Natural killer cell (primary cell): ENCODE data around the gene TECPR1. TPM values are rescaled to one million over a fixed set of nuclear protein-coding genes. Genes with fewer than 3 reads are reported as not detected.

ENCODE experiments used
- ATAC-seq, 3 donors: fragments of 150-1000 bp in 2 of 3; fragments of 200-7000 bp in 1 of 3; cut with Tn5 transposase; 1 replicate in 1 of 3; 2 replicates in 2 of 3; pipeline ENCODE4 v1.10.0; 2021; ENCODE audit warnings: mild to moderate bottlenecking in 2 of 3, moderate library complexity in 2 of 3
- DNase-seq, 2 donors: peaks; one replicate each; pipeline versions ENCODE4 v3.0.0 to v3.0.0-alpha.2; 2013 to 2021; ENCODE audit warnings: mixed read lengths in 1 of 2
- H3K27ac ChIP-seq: one replicate; pipeline ENCODE4 v1.5.1; 2013; ENCODE audit warnings: mild to moderate bottlenecking, low read length
- H3K27me3 ChIP-seq: one replicate; pipeline ENCODE4 v1.6.1; 2013; ENCODE audit warnings: low read length; ENCODE audit not compliant: control insufficient read depth, insufficient read depth
- H3K36me3 ChIP-seq: one replicate; pipeline ENCODE4 v1.6.1; 2013; ENCODE audit warnings: low read length; ENCODE audit not compliant: control insufficient read depth, insufficient read depth
- H3K4me1 ChIP-seq: one replicate; pipeline ENCODE4 v1.6.1; 2013; ENCODE audit warnings: low read length; ENCODE audit not compliant: control insufficient read depth, insufficient read depth
- H3K4me3 ChIP-seq: one replicate; pipeline ENCODE4 v1.5.1; 2013; ENCODE audit warnings: low read length
- H3K9me3 ChIP-seq: one replicate; pipeline ENCODE4 v1.6.1; 2013; ENCODE audit warnings: low read length; ENCODE audit not compliant: control insufficient read depth, insufficient read depth
- H3K27ac Mint-ChIP-seq, 2 donors: one replicate each; pipeline ENCODE4 v1.8.0; 2022; ENCODE audit warnings: mild to moderate bottlenecking in 2 of 2, mixed read lengths in 2 of 2, moderate library complexity in 1 of 2
- H3K27me3 Mint-ChIP-seq, 2 donors: one replicate each; pipeline ENCODE4 v1.8.0; 2022; ENCODE audit warnings: low read depth in 2 of 2, mixed read lengths in 2 of 2
- H3K36me3 Mint-ChIP-seq: one replicate; pipeline ENCODE4 v1.8.0; 2022; ENCODE audit warnings: mixed read lengths
- H3K4me1 Mint-ChIP-seq, 2 donors: one replicate each; pipeline ENCODE4 v1.8.0; 2022; ENCODE audit warnings: mixed read lengths in 2 of 2
- H3K4me3 Mint-ChIP-seq: one replicate; pipeline ENCODE4 v1.8.0; 2022; ENCODE audit warnings: mild to moderate bottlenecking, moderate library complexity, mixed read lengths
- H3K9me3 Mint-ChIP-seq, 2 donors: one replicate each; pipeline ENCODE4 v1.8.0; 2022; ENCODE audit warnings: mixed read lengths in 2 of 2
- WGBS: methylation state at CpG from one replicate; pipeline ENCODE4 v1.1.7; 2013; ENCODE audit warnings: missing lambda C conversion rate; ENCODE audit not compliant: insufficient coverage; 5-methylcytosine and 5-hydroxymethylcytosine counted together
- intact Hi-C: fragments of 100-400 bp; cut with micrococcal nuclease; formaldehyde crosslinking; loops from one replicate; pipeline ENCODE4 v1.14.2; 2022
- total RNA-seq, 4 donors: library from RNA; stranded (reverse); fragments of 120-200 nt in 1 of 4; gene quantifications; one replicate each; pipeline versions ENCODE4 v1.2.3 to v1.2.4, GENCODE V29; 2013 to 2022
- TF ChIP-seq, protein P1 (sequence below): fragments of 200-600 bp; IDR thresholded peaks from one replicate; pipeline ENCODE4 v1.8.0; 2022; ENCODE audit warnings: antibody characterized with exemption

Gene TECPR1
- total RNA-seq, 3 donors from 2014 or later (not counting 1 experiment from before 2014, with no cell fraction given): 68.8 to 76.7 (median 70.3) TPM

DNA sequence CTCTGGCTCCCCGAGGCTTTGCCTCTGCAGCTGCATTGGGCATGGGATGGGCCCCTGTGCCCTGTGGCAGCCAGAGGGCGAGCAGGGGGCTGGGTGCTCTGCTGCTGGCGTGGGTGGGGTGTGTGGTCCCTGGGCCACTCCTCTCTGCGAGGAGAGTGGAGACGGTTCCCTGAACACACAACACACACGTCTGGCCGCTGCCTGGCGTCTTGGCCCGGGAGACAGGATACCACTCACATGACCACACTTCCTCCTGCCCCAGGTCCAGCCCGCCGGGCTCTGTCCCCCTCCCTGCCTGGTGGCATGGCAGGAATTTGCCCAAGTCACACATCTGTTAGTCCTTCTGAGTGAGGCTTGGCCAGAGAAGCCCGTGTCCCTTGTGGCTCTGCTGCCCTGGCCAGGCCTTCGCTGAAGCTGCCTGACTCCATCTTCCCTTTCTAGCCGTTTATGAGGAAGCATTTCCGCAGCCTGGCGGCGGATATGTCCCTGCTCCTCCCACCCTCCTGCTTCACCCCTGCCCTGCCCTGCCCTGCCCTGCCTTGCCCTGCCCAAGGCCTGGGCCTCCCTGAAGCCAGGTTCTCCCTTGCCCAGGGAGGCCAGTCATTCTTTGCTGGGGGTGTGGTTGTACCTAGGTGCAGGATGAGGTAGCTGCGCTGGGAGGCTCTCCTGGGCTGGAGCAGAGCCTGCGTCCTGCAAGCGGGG, 32.5 kb upstream of the TECPR1 start:
- H3K4me1 ChIP-seq: peaks cover 64% of the 10 kb centered on the region
- no peaks in the 10 kb centered on the region for H3K9me3 ChIP-seq
- H3K36me3 Mint-ChIP-seq: no peaks in the 10 kb centered on the region
- no peak overlapping the region for H3K4me3 ChIP-seq
- no peaks in the 10 kb centered on the region for H3K27me3 Mint-ChIP-seq
- peaks cover 22 to 38% of the 10 kb centered on the region in 2 donors for H3K4me1 Mint-ChIP-seq
- H3K9me3 Mint-ChIP-seq: no peaks in the 10 kb centered on the region
- peak overlapping the region; percentile 43 to 87 for H3K27ac Mint-ChIP-seq
- TF ChIP-seq, protein P1, sequence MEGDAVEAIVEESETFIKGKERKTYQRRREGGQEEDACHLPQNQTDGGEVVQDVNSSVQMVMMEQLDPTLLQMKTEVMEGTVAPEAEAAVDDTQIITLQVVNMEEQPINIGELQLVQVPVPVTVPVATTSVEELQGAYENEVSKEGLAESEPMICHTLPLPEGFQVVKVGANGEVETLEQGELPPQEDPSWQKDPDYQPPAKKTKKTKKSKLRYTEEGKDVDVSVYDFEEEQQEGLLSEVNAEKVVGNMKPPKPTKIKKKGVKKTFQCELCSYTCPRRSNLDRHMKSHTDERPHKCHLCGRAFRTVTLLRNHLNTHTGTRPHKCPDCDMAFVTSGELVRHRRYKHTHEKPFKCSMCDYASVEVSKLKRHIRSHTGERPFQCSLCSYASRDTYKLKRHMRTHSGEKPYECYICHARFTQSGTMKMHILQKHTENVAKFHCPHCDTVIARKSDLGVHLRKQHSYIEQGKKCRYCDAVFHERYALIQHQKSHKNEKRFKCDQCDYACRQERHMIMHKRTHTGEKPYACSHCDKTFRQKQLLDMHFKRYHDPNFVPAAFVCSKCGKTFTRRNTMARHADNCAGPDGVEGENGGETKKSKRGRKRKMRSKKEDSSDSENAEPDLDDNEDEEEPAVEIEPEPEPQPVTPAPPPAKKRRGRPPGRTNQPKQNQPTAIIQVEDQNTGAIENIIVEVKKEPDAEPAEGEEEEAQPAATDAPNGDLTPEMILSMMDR: no peak
- whole genome bisulfite sequencing: 56% methylated on average over 20 of the region's 20 CpGs
- intact Hi-C loops: no loop called here
- H3K4me3 Mint-ChIP-seq: peak overlapping the region; percentile 56
- H3K27me3 ChIP-seq: no peaks in the 10 kb centered on the region
- no peaks in the 10 kb centered on the region for H3K36me3 ChIP-seq
- no peak for ATAC-seq
- no peak for DNase-seq
- H3K27ac ChIP-seq: no peak overlapping the region

GRCh38 chr7:98283887-98284222, 31.8 kb upstream of the TECPR1 start:
- Histone ChIP-seq H3K27me3 (no peaks in the 10 kb centered on the region), H3K27ac (peak overlapping the region; percentile 21), H3K4me3 (no peak overlapping the region), H3K36me3 (no peaks in the 10 kb centered on the region), H3K4me1 (peaks cover 64% of the 10 kb centered on the region), H3K9me3 (no peaks in the 10 kb centered on the region)
- Mint-ChIP-seq H3K27me3 (no peaks in the 10 kb centered on the region), H3K27ac (peak overlapping the region; percentile 43 to 87), H3K9me3 (no peaks in the 10 kb centered on the region), H3K36me3 (no peaks in the 10 kb centered on the region), H3K4me3 (peak overlapping the region; percentile 56), H3K4me1 (peaks cover 22 to 38% of the 10 kb centered on the region in 2 donors)
- ATAC-seq (no peak), DNase-seq (no peak)
- TF ChIP-seq, protein P1: no peak
- WGBS: 83% methylated on average over 8 of the region's 8 CpGs
- intact Hi-C loops: no loop called here

DNA sequence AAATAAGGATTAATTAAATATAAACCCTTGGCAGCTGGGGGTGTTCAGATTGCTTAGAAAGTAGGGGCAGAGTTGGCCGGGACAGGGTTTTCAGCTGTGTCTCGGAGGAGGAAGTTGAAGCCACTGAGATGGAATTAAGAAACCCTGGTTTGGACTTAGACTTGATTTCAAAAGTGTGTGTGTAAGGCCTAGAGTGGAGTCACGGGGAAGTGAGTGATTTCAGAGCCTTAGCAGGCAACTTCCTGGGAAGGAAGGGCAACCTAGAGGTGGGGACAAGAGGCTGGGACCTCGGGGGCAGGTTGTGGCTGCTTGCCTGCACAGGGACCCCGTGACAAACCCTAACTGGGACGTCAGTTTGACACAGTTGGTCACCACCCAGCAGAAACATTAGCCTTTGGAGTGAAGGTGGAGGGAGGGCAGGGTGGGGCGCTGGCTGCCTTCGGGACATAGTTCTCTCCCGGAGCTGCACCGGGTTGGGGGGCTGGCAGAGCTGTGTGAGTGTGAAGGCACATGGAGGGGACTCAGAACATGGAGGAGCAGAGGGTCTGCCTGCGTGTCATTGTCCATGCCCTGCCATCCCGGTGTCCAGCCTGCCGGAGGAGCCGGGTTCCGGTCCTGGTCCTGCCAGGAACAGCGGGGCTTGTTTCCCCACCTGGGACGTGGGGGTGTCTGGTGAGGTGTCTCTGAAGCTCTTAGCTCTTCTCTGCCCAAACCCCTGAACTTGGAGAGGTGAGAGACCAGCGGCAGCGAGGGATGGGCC, 31.3 kb upstream of the TECPR1 start:
- Histone ChIP-seq H3K27me3 (no peaks in the 10 kb centered on the region), H3K27ac (peak overlapping the region; percentile 21), H3K4me1 (peaks cover 64% of the 10 kb centered on the region), H3K36me3 (no peaks in the 10 kb centered on the region), H3K4me3 (no peak overlapping the region), H3K9me3 (no peaks in the 10 kb centered on the region)
- peak in 1 of 2 donors; percentile 21 for DNase-seq
- intact Hi-C loops: no loop called here
- Mint-ChIP-seq H3K36me3 (no peaks in the 10 kb centered on the region), H3K27me3 (no peaks in the 10 kb centered on the region), H3K9me3 (no peaks in the 10 kb centered on the region), H3K27ac (peak overlapping the region; percentile 73 to 87), H3K4me3 (peak overlapping the region; percentile 80), H3K4me1 (peaks cover 22 to 38% of the 10 kb centered on the region in 2 donors)
- WGBS: 85% methylated on average over 19 of the region's 19 CpGs
- TF ChIP-seq, protein P1: no peak
- no peak for ATAC-seq
